SH-SY5Y (cell line): ENCODE data around the gene SLITRK3.

Source experiments
- GATA2 ChIP-seq: IDR thresholded peaks from 2 replicates; pipeline ENCODE4 v1.6.1; 2011; ENCODE audit warnings: mild to moderate bottlenecking, low read depth, low read length
- GATA3 ChIP-seq: IDR thresholded peaks from 2 replicates; pipeline ENCODE4 v1.6.1; 2011; ENCODE audit warnings: low read depth, mild to moderate bottlenecking, low read length, moderate library complexity

- TF ChIP-seq GATA2: no peak
- no peak for TF ChIP-seq GATA3
Observed at GRCh38 chr3:165210132-165210531, 13.9 kb upstream of the SLITRK3 start.
